HG03095 (cell line): ENCODE data around the gene SPTBN1.

ENCODE experiments used
- ATAC-seq: cut with Tn5 transposase; IDR thresholded peaks from one replicate; pipeline ENCODE4 v1.9.1; 2021; ENCODE audit warnings: moderate library complexity; ENCODE audit not compliant: unreplicated experiment

Gene SPTBN1

GRCh38 chr2:54432251-54433015, 23.7 kb upstream of the SPTBN1 start:
- ATAC-seq = no peak

- ATAC-seq = no peak
These were observed 21.9 kb upstream of the SPTBN1 start for GRCh38 chr2:54434229-54434628.

GRCh38 chr2:54434711-54435110, 21.4 kb upstream of the SPTBN1 start:
- ATAC-seq = no peak

- ATAC-seq = no peak
These were observed 20.6 kb upstream of the SPTBN1 start for GRCh38 chr2:54435325-54436226.

- ATAC-seq = no peak
These were observed 18.5 kb upstream of the SPTBN1 start for GRCh38 chr2:54437588-54437987.

GRCh38 chr2:54438271-54438670, 17.9 kb upstream of the SPTBN1 start:
- ATAC-seq = no peak

GRCh38 chr2:54439582-54439981, 16.5 kb upstream of the SPTBN1 start:
- no peak for ATAC-seq

GRCh38 chr2:54440050-54440449, 16.1 kb upstream of the SPTBN1 start:
- no peak for ATAC-seq

- no peak for ATAC-seq
These were observed 11.6 kb upstream of the SPTBN1 start for GRCh38 chr2:54444503-54444902.

- ATAC-seq = no peak
These were observed 10.0 kb upstream of the SPTBN1 start for GRCh38 chr2:54446122-54446521.

GRCh38 chr2:54446625-54447024, 9.5 kb upstream of the SPTBN1 start:
- ATAC-seq = no peak

- ATAC-seq = no peak
These were observed 1.5 kb upstream of the SPTBN1 start for GRCh38 chr2:54454548-54455130.

GRCh38 chr2:54455131-54455562, 980 bp upstream of the SPTBN1 start:
- ATAC-seq = no peak

- ATAC-seq = no peak
These were observed 160 bp downstream of the SPTBN1 start for GRCh38 chr2:54456362-54456611.

- ATAC-seq = peak; percentile 34
These were observed 640 bp downstream of the SPTBN1 start for GRCh38 chr2:54456612-54457322.

GRCh38 chr2:54457323-54458023, 1.3 kb downstream of the SPTBN1 start:
- ATAC-seq = no peak

GRCh38 chr2:54459037-54459441, 2.9 kb downstream of the SPTBN1 start:
- ATAC-seq = no peak

GRCh38 chr2:54461261-54461660, 5.1 kb downstream of the SPTBN1 start:
- ATAC-seq = no peak

- ATAC-seq = no peak
These were observed 8.2 kb downstream of the SPTBN1 start for GRCh38 chr2:54464341-54464740.

GRCh38 chr2:54465143-54465542, 9.0 kb downstream of the SPTBN1 start:
- no peak for ATAC-seq

- ATAC-seq = no peak
These were observed 10.7 kb downstream of the SPTBN1 start for GRCh38 chr2:54466870-54467269.
